ENCODE results near the gene SYT12.

- TF ChIP-seq JUN (IDR thresholded peaks at IDR 0.05; ENCODE audit: low read depth, low read length) (no peak), EZH2 (IDR thresholded peaks at IDR 0.05; ENCODE audit: low read depth, low read length, severe bottlenecking) (no peak), RAD21 (IDR thresholded peaks at IDR 0.05 in 1 of 2, conservative IDR thresholded peaks at IDR 0.05 in 1 of 2; ENCODE audit: low read depth in 2 of 2, low read length in 2 of 2) (no peak), SIRT6 (IDR thresholded peaks at IDR 0.05; ENCODE audit: low read length) (no peak), CTCF (IDR thresholded peaks at IDR 0.05; ENCODE audit: control extremely low read depth in 1 of 3, insufficient read depth in 1 of 3, low read depth in 1 of 3, low read length in 3 of 3) (no peak), JUND (IDR thresholded peaks at IDR 0.05; ENCODE audit: low read length) (no peak), CREB1 (IDR thresholded peaks at IDR 0.05) (no peak), TEAD4 (IDR thresholded peaks at IDR 0.05; ENCODE audit: low read depth, low read length) (no peak), RXRA (IDR thresholded peaks at IDR 0.05; ENCODE audit: insufficient read depth, low read depth, low read length) (no peak), EP300 (IDR thresholded peaks at IDR 0.05; ENCODE audit: borderline replicate concordance in 1 of 2, low read depth in 2 of 2, low read length in 2 of 2) (no peak), BCL11A (IDR thresholded peaks at IDR 0.05; ENCODE audit: low read depth in 2 of 2, low read length in 2 of 2) (no peak), HDAC2 (IDR thresholded peaks at IDR 0.05; ENCODE audit: borderline replicate concordance in 1 of 2, low read depth in 2 of 2, low read length in 2 of 2) (no peak)
Measured at GRCh38 chr11:67006029-67006884, 16.7 kb upstream of the SYT12 start.
